ENCODE results near the gene ERAP2.

ERAP2 gene

GRCh38 chr5:96904054-96904931, 28.0 kb downstream of the ERAP2 start:
- no peak overlapping the region for H3K27ac ChIP-seq (ENCODE audit: low read length)
- no peaks in the 10 kb centered on the region for H3K27me3 ChIP-seq (ENCODE audit: insufficient read depth, low read length)
- no peaks in the 10 kb centered on the region for H3K9me3 ChIP-seq (ENCODE audit: insufficient read depth, low read depth, low read length)
- H3K4me3 ChIP-seq (ENCODE audit: low read length) = no peak overlapping the region
- no peaks in the 10 kb centered on the region for H3K4me1 ChIP-seq (ENCODE audit: insufficient read depth, low read length)
- H3K9ac ChIP-seq (ENCODE audit: low read depth, low read length) = no peak overlapping the region
- no peaks in the 10 kb centered on the region for H3K36me3 ChIP-seq (ENCODE audit: insufficient read depth, low read depth, low read length)

GRCh38 chr5:96905864-96906263, 29.6 kb downstream of the ERAP2 start:
- Histone ChIP-seq H3K27ac (ENCODE audit: low read length) (no peak overlapping the region), H3K27me3 (ENCODE audit: insufficient read depth, low read length) (no peaks in the 10 kb centered on the region), H3K4me3 (ENCODE audit: low read length) (no peak overlapping the region), H3K9me3 (ENCODE audit: insufficient read depth, low read depth, low read length) (no peaks in the 10 kb centered on the region), H3K36me3 (ENCODE audit: insufficient read depth, low read depth, low read length) (no peaks in the 10 kb centered on the region), H3K9ac (ENCODE audit: low read depth, low read length) (no peak overlapping the region), H3K4me1 (ENCODE audit: insufficient read depth, low read length) (no peaks in the 10 kb centered on the region)

- Histone ChIP-seq H3K4me1 (ENCODE audit: insufficient read depth, low read length) (no peaks in the 10 kb centered on the region), H3K4me3 (ENCODE audit: low read length) (no peak overlapping the region), H3K27ac (ENCODE audit: low read length) (no peak overlapping the region), H3K36me3 (ENCODE audit: insufficient read depth, low read depth, low read length) (no peaks in the 10 kb centered on the region), H3K27me3 (ENCODE audit: insufficient read depth, low read length) (no peaks in the 10 kb centered on the region), H3K9me3 (ENCODE audit: insufficient read depth, low read depth, low read length) (no peaks in the 10 kb centered on the region), H3K9ac (ENCODE audit: low read depth, low read length) (no peak overlapping the region)
Measured at GRCh38 chr5:96909003-96909402, 32.7 kb downstream of the ERAP2 start.

GRCh38 chr5:96909435-96909834, 33.1 kb downstream of the ERAP2 start:
- Histone ChIP-seq H3K9ac (ENCODE audit: low read depth, low read length) (no peak overlapping the region), H3K27ac (ENCODE audit: low read length) (no peak overlapping the region), H3K9me3 (ENCODE audit: insufficient read depth, low read depth, low read length) (no peaks in the 10 kb centered on the region), H3K4me1 (ENCODE audit: insufficient read depth, low read length) (no peaks in the 10 kb centered on the region), H3K27me3 (ENCODE audit: insufficient read depth, low read length) (no peaks in the 10 kb centered on the region), H3K36me3 (ENCODE audit: insufficient read depth, low read depth, low read length) (no peaks in the 10 kb centered on the region), H3K4me3 (ENCODE audit: low read length) (no peak overlapping the region)

GRCh38 chr5:96911139-96911538, 34.8 kb downstream of the ERAP2 start:
- no peak overlapping the region for H3K27ac ChIP-seq (ENCODE audit: low read length)
- H3K36me3 ChIP-seq (ENCODE audit: insufficient read depth, low read depth, low read length) = no peaks in the 10 kb centered on the region

GRCh38 chr5:96913233-96913632, 36.9 kb downstream of the ERAP2 start:
- H3K4me3 ChIP-seq (ENCODE audit: low read length) = no peak overlapping the region

More at GRCh38 chr5:96911139-96911538, 34.8 kb downstream of the ERAP2 start:
- Histone ChIP-seq H3K9me3 (ENCODE audit: insufficient read depth, low read depth, low read length) (no peaks in the 10 kb centered on the region), H3K9ac (ENCODE audit: low read depth, low read length) (no peak overlapping the region), H3K27me3 (ENCODE audit: insufficient read depth, low read length) (no peaks in the 10 kb centered on the region), H3K4me3 (ENCODE audit: low read length) (no peak overlapping the region), H3K4me1 (ENCODE audit: insufficient read depth, low read length) (no peaks in the 10 kb centered on the region)

GRCh38 chr5:96919754-96920197, 43.5 kb downstream of the ERAP2 start:
- H3K36me3 ChIP-seq (ENCODE audit: insufficient read depth, low read depth, low read length) = no peaks in the 10 kb centered on the region
- H3K27me3 ChIP-seq (ENCODE audit: insufficient read depth, low read length) = no peaks in the 10 kb centered on the region
- H3K4me1 ChIP-seq (ENCODE audit: insufficient read depth, low read length) = peaks cover 3% of the 10 kb centered on the region; the same call in 1 of the 2 replicates
- H3K9me3 ChIP-seq (ENCODE audit: insufficient read depth, low read depth, low read length) = no peaks in the 10 kb centered on the region
- no peak overlapping the region for H3K4me3 ChIP-seq (ENCODE audit: low read length)
- H3K27ac ChIP-seq (ENCODE audit: low read length) = no peak overlapping the region
- no peak overlapping the region for H3K9ac ChIP-seq (ENCODE audit: low read depth, low read length)

More at GRCh38 chr5:96913233-96913632, 36.9 kb downstream of the ERAP2 start:
- no peak overlapping the region for H3K9ac ChIP-seq (ENCODE audit: low read depth, low read length)
- H3K27me3 ChIP-seq (ENCODE audit: insufficient read depth, low read length) = no peaks in the 10 kb centered on the region
- no peaks in the 10 kb centered on the region for H3K36me3 ChIP-seq (ENCODE audit: insufficient read depth, low read depth, low read length)
- no peak overlapping the region for H3K27ac ChIP-seq (ENCODE audit: low read length)
- no peaks in the 10 kb centered on the region for H3K4me1 ChIP-seq (ENCODE audit: insufficient read depth, low read length)
- no peaks in the 10 kb centered on the region for H3K9me3 ChIP-seq (ENCODE audit: insufficient read depth, low read depth, low read length)

GRCh38 chr5:96920744-96921355, 44.5 kb downstream of the ERAP2 start:
- Histone ChIP-seq H3K9ac (ENCODE audit: low read depth, low read length) (no peak overlapping the region), H3K36me3 (ENCODE audit: insufficient read depth, low read depth, low read length) (no peaks in the 10 kb centered on the region), H3K4me3 (ENCODE audit: low read length) (no peak overlapping the region), H3K4me1 (ENCODE audit: insufficient read depth, low read length) (peaks cover 3% of the 10 kb centered on the region; the same call in 1 of the 2 replicates), H3K27ac (ENCODE audit: low read length) (no peak overlapping the region), H3K27me3 (ENCODE audit: insufficient read depth, low read length) (no peaks in the 10 kb centered on the region), H3K9me3 (ENCODE audit: insufficient read depth, low read depth, low read length) (no peaks in the 10 kb centered on the region)

GRCh38 chr5:96922499-96923244, 46.4 kb downstream of the ERAP2 start:
- no peaks in the 10 kb centered on the region for H3K9me3 ChIP-seq (ENCODE audit: insufficient read depth, low read depth, low read length)
- no peak overlapping the region for H3K27ac ChIP-seq (ENCODE audit: low read length)
- no peaks in the 10 kb centered on the region for H3K36me3 ChIP-seq (ENCODE audit: insufficient read depth, low read depth, low read length)
- H3K9ac ChIP-seq (ENCODE audit: low read depth, low read length) = no peak overlapping the region
- peaks cover 3% of the 10 kb centered on the region; the same call in 1 of the 2 replicates for H3K4me1 ChIP-seq (ENCODE audit: insufficient read depth, low read length)
- H3K4me3 ChIP-seq (ENCODE audit: low read length) = no peak overlapping the region
- no peaks in the 10 kb centered on the region for H3K27me3 ChIP-seq (ENCODE audit: insufficient read depth, low read length)

- H3K9me3 ChIP-seq (ENCODE audit: insufficient read depth, low read depth, low read length) = no peaks in the 10 kb centered on the region
- H3K9ac ChIP-seq (ENCODE audit: low read depth, low read length) = no peak overlapping the region
- no peaks in the 10 kb centered on the region for H3K36me3 ChIP-seq (ENCODE audit: insufficient read depth, low read depth, low read length)
- no peaks in the 10 kb centered on the region for H3K27me3 ChIP-seq (ENCODE audit: insufficient read depth, low read length)
- H3K4me3 ChIP-seq (ENCODE audit: low read length) = no peak overlapping the region
- no peak overlapping the region for H3K27ac ChIP-seq (ENCODE audit: low read length)
- peaks cover 3% of the 10 kb centered on the region; the same call in 1 of the 2 replicates for H3K4me1 ChIP-seq (ENCODE audit: insufficient read depth, low read length)
Measured at GRCh38 chr5:96924016-96924443, 47.7 kb downstream of the ERAP2 start.

GRCh38 chr5:96926276-96926675, 50.0 kb downstream of the ERAP2 start:
- no peaks in the 10 kb centered on the region for H3K9me3 ChIP-seq (ENCODE audit: insufficient read depth, low read depth, low read length)
- no peaks in the 10 kb centered on the region for H3K27me3 ChIP-seq (ENCODE audit: insufficient read depth, low read length)
- H3K4me3 ChIP-seq (ENCODE audit: low read length) = no peak overlapping the region
- H3K36me3 ChIP-seq (ENCODE audit: insufficient read depth, low read depth, low read length) = no peaks in the 10 kb centered on the region
- H3K9ac ChIP-seq (ENCODE audit: low read depth, low read length) = no peak overlapping the region
- peaks cover 3% of the 10 kb centered on the region; the same call in 1 of the 2 replicates for H3K4me1 ChIP-seq (ENCODE audit: insufficient read depth, low read length)
- H3K27ac ChIP-seq (ENCODE audit: low read length) = no peak overlapping the region
